Suppressor macrophage (primary cell): ENCODE data around the gene AADAC.
A peak's percentile ranks its signal among the peaks of the same experiment; 100 is the strongest.
"Not testable (repeated sequence)": the region's sequence is repeated elsewhere in the genome, so short reads cannot be mapped to it uniquely, and the experiment has no call there.

Experiments used
- DNase-seq, 4 experiments: peaks; one replicate each; pipeline ENCODE4 v3.0.0-alpha.2; 2020 to 2022
- total RNA-seq, 17 experiments: gene quantifications; one replicate each; lab custom pipeline; 2026; ENCODE audit warnings: mixed read lengths in 6 of 17, inconsistent platforms in 3 of 17; lab: John Stamatoyannopoulos, UW

Gene AADAC, protein sequence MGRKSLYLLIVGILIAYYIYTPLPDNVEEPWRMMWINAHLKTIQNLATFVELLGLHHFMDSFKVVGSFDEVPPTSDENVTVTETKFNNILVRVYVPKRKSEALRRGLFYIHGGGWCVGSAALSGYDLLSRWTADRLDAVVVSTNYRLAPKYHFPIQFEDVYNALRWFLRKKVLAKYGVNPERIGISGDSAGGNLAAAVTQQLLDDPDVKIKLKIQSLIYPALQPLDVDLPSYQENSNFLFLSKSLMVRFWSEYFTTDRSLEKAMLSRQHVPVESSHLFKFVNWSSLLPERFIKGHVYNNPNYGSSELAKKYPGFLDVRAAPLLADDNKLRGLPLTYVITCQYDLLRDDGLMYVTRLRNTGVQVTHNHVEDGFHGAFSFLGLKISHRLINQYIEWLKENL
- total RNA-seq: 0 to 0.88 (median 0) reads per million in 17 experiments

DNA sequence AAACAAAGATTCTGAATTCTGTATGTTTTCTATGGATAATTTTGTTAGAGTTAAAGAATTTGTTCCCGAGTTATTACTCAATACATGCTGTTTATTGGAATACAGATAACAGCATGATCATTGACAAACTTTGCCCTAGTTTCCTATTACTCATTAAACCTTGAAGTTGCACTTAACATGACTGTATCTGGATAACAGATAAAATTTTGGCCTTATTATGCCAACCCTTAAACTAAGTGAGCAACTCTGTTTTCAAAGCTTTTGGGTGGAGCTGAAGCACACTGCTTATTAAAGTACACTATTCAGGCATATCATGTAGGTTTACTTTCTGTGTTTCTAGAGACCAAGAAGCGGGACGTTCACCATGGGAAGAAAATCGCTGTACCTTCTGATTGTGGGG, at the start of gene AADAC:
Gene AADAC (plus strand): TSS at position 318 of the 400 bp plus-strand sequence. CDS start 47 bp downstream, at position 365.
- no peak for DNase-seq

DNA sequence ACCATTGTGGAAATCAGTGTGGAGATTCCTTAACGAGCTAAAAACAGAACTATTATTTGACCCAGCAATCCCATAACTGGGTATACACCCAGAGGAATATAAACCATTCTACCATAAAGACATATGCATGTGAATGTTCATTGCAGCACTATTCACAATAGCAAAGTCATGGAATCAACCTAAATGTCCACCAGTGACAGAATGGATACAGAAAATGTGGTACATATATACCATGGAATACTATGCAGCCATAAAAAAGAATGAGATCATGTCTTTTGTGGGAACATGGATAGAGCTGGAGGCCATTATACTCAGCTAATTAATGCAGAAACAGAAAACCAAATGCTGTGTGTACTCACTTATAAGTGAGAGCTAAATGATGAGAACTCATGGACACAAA, 49.2 kb upstream of the AADAC start:
- not testable (repeated sequence) for DNase-seq

DNA sequence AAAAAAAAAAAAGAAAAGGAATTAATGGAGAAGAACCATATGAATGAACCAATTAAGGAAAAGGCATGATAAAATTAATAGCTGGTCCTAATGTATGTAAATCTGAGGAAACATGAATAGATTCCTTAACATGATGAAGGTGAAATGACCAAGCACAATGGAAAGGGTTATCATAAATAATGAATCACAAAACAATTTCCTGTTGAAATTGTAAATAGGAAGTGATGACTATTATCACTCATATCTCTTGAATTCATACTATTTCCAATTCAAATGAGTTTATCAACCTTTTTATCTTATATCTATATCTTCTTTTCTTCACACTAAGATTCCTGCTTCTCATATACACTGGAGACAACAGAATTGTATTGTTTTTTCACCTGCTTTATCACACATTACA, 48.2 kb upstream of the AADAC start:
- DNase-seq: no peak

DNA sequence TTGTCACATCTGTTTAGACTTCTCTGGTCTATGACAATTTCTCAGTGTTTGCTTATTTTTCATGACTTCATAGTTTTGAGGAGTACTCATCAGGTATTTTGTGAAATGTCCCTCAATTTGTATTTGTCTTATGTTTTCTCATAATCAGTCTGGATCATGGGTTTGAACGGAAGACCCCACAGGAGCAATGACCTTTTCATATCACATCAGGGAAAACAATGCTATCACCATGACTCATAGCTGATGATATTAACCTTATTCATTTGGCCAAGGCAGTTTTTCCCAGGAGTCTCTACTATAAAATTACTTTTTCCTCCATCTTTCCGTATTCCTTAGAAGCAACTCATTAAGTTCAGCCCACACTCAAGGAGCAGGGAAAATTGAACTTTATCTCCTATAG, 47.5 kb upstream of the AADAC start:
- no peak for DNase-seq

DNA sequence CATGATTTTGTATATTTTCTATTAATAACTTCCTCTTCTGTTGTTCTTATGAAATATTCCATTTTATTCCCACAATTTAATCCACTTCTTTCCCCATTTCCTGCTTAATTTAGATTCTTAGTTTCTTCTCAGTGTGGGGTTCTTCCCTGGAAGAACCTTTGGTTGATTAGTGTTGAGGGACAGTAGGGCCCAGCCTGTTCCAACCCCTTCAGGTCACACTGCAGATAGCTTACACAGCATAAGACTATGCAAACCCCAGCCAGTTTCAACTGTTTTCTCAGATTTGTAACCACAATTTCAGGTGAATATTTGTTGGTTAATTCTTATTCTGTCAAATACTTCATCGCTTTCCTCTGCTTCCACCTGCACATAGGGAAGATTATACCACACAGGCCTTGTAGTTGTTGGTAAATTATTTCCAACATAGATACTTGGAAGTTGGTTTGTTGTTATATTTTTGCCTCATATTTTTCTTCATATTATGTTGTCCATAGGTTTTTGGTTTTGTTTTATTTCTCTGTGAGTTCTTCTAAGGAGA, 45.5 kb upstream of the AADAC start:
- peak in 1 of 4 experiments; percentile 26 for DNase-seq

DNA sequence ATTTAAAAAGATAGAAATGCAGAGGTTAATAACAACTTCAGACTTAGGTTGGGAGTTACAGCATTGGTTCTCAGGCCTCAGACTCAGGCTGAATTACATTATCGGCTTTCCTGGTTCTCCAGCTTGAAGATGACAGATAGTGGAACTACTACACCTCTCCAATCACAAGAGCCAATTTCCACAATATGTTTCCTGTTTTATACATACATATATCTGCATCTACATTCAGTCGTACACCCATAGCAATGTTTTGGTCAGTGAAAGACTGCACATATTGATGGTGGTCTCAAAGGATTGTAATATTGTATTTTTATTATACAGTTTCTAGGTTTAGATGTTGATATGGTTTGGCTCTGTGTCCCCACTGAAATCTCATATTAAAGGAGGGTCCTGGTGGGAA, 44.7 kb upstream of the AADAC start:
- no peak for DNase-seq

DNA sequence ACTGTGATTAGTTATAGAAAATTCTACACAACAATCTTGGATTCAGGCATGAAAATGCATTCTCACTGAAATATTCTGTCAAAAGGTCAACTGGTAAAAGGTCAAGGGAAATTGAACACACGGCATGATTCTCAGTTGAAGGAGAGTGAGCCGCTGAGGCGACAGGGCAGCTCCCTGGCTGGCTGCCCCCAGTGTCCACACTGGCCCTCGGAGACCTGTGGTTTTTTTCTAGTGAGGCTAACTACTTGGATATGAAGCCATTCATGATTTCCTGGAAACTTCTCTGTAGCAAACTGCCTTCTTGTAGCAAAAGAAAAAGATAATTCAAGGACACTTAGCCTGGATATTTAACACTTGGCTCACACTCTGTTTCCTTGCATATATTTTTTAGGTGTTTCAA, 43.0 kb upstream of the AADAC start:
- peak in 1 of 4 experiments; percentile 3 for DNase-seq

DNA sequence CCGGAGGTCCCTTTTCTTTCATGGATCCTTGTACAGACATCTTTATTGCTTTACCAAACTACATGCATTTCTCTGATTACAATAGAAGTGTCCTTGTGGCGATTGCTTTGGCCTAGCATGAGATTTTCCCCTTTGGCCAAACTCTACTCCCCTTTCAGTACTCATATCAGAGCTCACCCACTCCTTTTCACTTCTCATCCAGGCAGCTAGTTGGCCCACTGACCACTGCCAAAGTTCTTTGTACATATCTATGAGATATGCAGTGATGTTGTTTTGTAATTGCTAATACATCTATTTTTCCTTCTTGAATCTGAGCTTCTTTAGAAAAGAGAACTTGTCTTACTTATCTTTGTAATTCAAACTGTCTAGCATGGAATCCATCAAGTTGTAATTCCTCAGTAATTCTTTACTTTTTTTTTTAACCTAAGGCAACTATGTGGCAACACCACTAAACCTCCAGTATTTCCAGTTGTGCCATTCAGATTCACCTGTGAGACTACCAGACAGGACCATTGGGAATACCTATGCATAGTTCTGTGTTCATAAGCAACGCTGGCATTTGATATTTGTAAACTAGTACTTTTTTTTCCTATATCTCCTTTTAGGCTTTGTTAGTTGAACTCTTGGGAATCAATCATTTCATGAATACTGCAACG, 41.0 kb upstream of the AADAC start:
- DNase-seq: no peak

DNA sequence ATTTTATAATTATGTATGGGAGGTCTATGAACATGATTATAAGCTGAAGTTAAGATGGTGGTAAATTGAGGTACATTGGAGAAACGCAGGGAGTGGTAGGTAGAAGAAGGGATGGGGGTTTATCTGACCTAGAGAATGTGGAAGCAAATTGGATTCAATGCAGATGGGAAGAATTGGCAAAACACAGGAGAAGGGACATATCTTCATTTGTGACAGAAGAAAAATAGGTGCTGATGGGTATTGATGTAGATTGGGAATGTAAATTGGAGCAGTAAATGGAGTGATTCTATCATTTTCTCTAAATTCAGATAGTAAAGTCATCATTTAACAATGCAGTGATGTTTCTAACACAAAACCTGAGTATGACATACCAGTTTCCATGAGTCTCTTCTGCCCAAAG, 39.7 kb upstream of the AADAC start:
- no peak for DNase-seq

DNA sequence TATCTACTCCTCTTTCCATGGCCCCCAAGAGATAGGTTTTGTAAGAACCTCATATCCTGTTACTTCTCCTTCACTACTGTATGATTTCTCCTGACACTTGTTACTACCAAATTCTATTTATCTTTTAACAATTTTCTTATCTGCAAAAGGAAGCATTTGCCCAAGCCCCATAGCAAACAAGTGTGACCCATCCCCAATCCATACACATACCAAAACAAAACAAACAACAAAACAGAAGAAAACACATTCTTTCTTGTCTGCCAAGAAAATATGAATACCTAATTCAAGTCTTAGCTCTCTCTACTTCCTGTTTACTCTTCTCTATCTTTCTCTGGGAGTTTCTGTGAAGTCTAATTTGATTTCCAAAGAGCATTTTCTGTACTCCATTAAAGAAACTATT, 39.0 kb upstream of the AADAC start:
- DNase-seq: no peak

DNA sequence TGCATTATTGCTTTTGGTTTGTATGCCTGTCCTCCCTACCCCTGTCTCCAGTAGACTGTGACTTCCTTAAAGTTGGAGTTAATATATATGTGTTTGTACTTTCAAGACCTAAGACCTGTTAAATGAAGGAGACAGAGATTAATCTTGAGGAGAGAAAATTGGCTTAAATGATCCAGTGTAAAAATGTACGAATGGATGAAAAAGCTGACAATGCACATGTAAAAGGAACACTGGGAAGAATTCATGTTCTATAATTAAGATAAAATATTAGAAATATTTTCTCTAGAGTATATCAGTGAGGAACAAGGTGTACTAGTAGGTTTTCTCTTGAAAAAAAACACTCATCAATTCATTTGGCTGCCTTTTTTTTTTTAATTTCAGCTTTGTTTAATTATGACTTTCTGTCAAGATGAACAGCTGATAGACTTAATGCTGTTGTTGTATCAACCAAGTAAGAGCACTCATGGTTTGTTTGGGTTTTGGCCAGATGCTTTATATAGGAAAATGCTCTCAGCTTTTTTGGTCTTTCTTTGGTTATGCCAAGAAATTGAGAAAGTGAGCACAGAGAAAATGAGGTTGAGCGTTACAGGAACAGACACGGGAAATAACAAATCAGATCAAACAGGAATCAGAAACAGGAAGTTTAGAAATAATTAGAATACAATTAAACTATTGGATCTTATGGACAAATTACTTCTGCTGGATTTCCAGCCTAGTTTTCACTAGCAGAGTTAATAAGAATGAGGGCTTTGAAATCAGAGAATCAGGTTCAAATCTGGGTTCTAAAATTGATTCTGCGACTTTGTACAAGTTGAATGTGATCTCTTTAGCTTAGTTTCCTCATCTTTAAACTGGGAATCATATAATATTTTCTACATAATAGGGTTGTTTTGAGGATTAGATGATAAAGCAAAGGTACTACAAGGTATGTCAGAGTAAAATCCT, 38.3 kb upstream of the AADAC start:
- no peak for DNase-seq

DNA sequence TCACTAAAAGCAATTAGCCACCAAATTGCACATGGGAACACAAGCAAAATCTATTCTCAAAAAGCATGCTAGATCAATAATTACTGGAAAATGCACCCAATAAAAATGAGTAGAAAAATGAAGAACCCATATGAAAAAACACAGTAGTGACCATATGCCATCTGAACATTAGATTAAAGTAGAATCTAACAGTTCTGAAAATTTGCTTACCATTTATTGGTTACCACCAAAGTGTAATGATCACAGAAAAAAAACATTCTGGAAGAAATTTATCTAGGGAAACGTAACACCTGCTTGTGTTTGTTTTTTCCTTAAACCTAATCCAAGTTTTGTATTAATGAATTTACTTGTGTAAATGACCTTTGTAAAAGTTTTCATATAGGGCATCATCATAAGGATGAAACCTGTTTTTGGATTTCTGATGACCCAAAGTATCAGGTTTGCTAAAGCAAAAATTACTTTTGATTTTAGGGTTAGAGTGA, 37.6 kb upstream of the AADAC start:
- DNase-seq: no peak

DNA sequence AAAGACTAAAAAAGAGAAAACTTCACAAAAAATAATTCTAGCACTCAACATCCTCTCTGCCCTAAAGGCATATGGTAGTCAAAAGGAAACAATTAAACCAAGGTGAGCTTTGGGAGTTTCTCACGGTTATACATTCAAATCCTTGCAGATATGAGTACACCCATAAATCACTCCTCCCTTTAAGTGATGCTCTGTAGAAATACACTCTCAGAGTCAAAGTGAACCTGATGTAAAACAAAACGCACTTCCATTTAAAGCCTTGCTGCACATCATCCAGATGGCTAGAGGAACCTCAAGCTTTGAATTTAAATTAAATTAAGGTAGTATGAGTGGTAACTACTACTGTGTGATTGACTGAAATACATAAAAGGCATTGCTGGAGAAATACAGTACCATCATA, 36.0 kb upstream of the AADAC start:
- no peak for DNase-seq

DNA sequence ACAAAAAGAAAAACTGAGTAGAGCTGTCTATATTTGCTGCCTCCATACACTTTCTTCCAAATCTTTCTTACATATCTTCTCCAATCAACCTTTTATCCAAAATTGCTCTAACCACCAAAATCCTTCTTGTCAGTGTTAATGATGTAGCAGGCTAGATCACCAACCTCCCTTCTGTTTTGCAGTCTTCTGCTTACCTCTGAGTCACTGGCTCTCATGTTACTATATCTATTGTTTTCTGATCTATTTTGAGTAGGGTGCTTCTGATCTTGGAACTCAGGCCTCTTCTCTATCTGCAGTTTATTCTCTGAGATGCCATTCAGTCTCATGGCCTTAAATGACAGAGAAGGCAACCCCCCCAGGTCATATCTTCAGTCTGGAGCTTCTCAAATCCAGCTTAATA, 26.3 kb upstream of the AADAC start:
- no peak for DNase-seq

DNA sequence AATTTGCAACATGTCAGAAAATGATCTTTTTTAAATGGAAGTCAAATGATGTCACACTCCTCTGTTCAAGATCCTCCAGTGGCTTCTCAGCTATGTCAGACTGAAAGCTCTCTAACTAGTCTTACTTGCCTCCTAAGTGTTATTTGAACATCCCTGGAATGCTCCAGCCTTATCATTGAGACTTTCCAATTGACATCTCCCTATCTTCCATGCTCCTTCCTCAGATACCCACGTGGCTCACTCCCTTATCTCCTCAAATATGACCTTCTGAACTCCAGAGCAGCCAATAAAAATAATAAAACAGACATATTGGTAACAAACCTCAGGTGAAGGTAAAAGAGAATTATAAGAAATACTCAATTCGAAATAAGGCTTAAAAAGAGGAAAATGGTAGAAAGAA, 25.5 kb upstream of the AADAC start:
- DNase-seq: no peak

DNA sequence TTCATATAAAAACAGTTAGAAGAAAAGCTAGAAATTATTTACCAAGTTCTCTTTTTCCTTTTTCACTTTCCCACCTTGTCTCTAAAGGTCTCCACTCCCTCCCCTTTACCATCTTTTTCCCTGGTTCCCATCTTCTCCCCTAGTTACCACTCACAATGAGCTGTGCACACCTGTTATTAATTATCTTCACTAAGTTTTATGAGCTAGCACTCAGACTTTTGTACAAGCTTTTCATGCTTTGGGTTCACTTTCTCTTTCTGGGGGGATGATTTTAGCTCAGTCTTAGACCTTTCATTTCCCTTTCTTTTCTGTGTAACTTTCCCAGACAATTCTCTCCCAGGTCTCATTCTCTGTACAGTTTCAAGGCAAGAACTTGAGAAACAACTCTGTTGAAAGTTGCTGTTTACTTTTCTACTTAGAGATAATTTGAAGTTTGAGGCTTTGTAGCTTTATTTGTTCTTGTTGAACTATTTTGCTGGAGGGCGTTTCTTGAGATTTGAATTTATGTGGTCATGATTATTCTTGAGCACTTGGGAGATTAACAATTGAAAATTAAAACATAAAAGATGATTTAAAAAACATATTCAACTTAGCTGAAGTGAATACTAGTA, 24.0 kb upstream of the AADAC start:
- DNase-seq: no peak

DNA sequence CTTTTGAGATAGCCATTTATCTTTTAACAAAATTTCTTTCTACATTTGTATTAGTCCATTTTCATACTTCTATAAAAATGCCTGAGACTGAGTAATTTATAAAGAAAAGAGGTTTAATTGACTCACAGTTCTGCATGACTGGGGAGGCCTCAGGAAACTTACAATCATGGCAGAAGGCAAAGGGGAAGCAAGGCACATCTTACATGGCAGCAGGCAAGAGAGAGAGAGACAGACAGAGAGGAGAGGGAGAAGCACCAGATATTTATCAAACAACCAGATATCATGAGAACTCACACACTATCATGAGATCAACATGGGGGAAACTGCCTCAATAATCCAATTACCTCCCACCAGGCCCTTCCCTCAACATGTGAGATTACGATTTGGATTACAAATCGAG, 23.2 kb upstream of the AADAC start:
- DNase-seq: not testable (repeated sequence)

DNA sequence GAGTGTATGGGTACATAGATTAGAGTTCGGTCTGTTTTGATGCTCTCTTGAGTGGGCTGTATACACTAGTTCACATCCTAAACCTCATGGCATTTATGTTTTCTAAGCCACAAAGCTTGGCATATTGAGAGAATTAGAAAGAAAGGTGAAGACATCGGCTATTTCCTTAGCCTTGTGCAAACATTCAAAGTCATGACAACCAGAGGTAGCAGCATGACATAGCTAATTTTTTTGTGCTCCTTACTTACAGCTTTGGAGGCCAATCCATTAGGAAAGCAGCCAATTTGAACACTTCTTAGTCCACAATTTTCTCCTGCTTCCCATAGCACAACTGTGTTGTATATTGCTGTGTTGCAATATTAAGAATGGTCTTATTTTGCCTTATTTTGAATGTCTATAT, 21.5 kb upstream of the AADAC start:
- no peak for DNase-seq

DNA sequence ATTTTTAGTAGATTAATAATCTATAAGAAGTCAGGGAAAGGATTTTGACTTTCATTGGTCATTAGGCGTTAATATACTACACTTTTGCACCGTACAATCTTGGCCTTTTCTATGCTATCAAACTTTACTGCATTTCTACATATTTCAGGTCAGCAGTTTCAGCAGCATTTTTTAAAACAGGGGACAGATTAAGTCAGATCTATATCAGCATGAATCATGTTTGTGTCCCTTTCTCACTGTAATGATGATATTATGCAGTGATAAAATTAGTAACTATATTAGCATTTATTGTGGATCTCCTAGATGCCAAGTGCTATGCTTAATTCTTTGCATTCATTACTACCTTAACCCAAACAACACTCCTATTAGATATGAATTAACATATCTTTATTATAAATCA, 20.3 kb upstream of the AADAC start:
- DNase-seq: no peak

DNA sequence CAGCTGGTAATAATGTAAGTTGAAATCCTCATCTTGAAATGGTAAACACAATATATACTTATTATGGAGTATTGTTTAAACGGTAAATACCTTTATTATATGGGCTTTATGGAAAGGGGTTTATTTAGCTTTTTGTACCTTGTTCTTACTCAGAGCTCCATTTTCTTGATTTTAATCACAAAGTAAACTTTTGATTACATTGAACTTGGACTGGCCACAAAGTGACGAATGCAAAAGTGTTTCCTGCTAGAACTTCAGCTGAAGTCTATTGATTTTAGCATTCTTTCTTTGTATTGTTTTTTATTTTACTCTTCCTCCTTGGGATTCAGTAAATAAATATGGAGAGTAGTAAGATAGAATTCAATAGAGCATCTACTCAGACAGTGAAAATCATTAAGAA, 19.8 kb upstream of the AADAC start:
- no peak for DNase-seq

DNA sequence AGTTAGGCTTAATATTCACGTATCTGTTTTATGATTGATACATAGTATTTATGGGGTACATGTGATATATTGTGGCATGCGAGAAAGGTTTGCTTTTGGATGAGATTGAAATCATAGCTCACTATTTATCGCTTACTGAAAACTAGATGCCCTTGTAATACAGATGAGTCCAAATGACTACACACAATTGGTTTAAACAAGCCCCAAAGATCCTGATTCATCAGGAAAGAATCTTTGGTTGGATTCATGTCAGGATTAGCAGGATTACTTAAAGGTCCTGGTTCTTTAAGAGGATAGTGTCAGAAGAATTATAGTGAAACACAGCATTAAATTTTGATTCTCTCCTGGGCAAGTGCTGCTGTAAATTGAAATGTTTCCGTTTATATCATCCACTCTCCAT, 18.6 kb upstream of the AADAC start:
- no peak for DNase-seq

DNA sequence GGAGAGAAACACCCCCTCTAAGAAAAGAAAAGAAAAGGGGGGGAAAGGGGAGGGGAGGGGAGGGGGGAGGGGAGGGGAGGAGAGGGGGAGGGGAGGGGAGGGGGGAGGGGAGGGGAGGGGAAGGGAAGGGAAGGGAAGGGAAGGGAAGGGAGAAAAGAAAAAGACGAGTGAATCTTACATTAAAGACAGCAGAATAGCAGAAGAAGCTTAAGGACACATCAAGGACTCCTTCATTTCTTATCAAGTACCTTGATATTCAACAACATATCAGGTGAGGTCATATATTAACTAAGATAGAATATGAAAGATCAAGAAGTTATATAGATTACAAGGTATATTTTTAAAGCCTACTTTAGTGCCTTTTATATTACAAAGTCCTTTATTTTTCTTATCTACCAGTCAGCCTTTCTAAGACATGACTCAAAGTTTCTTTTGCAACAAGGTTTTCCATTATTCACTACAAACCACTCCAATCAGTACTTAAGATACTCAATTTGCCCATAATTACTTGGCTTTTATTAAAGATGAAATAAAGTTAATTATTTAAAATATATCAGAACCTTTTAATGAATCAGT, 17.7 kb upstream of the AADAC start:
- no peak for DNase-seq
